ENCODE measurements around the gene NPTN. TPM values are rescaled to one million over a fixed set of nuclear protein-coding genes. Genes with fewer than 3 reads are reported as not detected.

Gene NPTN
- total RNA-seq, 1 experiment from 2014 or later: 90.9 TPM

- H3K36me3 ChIP-seq (ENCODE audit: control insufficient read depth in 1 of 2, insufficient read depth in 2 of 2, low read length in 2 of 2): no peaks in the 10 kb centered on the region
- peaks cover 94% of the 10 kb centered on the region for H3K79me2 ChIP-seq (ENCODE audit: insufficient read depth, low read length)
- no peak overlapping the region for H3K27ac ChIP-seq (ENCODE audit: low read depth, low read length)
- DNase-seq (ENCODE audit: low read depth, low spot score): no peak
- no peak overlapping the region for H3K9ac ChIP-seq (ENCODE audit: low read length)
- RAD21 ChIA-PET (ENCODE audit: low non-redundant PET in 1 of 2, low total read pairs in 2 of 2, uncharacterized antibody in 2 of 2, unreplicated experiment in 2 of 2): no interaction called here
- H3K4me2 ChIP-seq (ENCODE audit: low read length): no peak overlapping the region
- POLR2A ChIA-PET: no interaction called here
- CTCF ChIA-PET: interaction anchor here (1.2 to 4.3 kb wide), 2 partner anchors 15 to 28 kb away, joined by 3 to 19 read pairs; no protein-coding TSS in a partner anchor
- H4K20me1 ChIP-seq (ENCODE audit: insufficient read depth): no peaks in the 10 kb centered on the region
- ATAC-seq: no peak
- H3K27me3 ChIP-seq (ENCODE audit: insufficient read depth, low read length): no peaks in the 10 kb centered on the region
- TF ChIP-seq RAD21 (IDR thresholded peaks at IDR 0.05; ENCODE audit: low read depth) (no peak), CEBPB (IDR thresholded peaks at IDR 0.05; ENCODE audit: low read depth) (no peak), SRF (IDR thresholded peaks at IDR 0.05; ENCODE audit: low read depth) (no peak), ZNF274 (IDR thresholded peaks at IDR 0.05; ENCODE audit: low read depth, low read length) (no peak), SIN3A (IDR thresholded peaks at IDR 0.05; ENCODE audit: low read depth) (no peak), POLR2AphosphoS5 (IDR thresholded peaks at IDR 0.05; ENCODE audit: low read depth, low read length) (no peak), TCF7L2 (IDR thresholded peaks at IDR 0.05; ENCODE audit: borderline replicate concordance, extremely low read depth, insufficient read depth, insufficient read length) (no peak), EGR1 (IDR thresholded peaks at IDR 0.05; ENCODE audit: low read depth) (no peak), MAX (IDR thresholded peaks at IDR 0.05) (no peak), SP1 (IDR thresholded peaks at IDR 0.05; ENCODE audit: low read depth) (no peak), JUND (IDR thresholded peaks at IDR 0.05) (no peak), CBX3 (IDR thresholded peaks at IDR 0.05; ENCODE audit: low read depth) (no peak), ZFX (IDR thresholded peaks at IDR 0.05) (no peak), EZH2 (IDR thresholded peaks at IDR 0.05) (no peak), ATF3 (IDR thresholded peaks at IDR 0.05) (no peak), YY1 (IDR thresholded peaks at IDR 0.05; ENCODE audit: extremely low read depth, insufficient replicate concordance, low read depth, low read length) (no peak), REST (IDR thresholded peaks at IDR 0.05; ENCODE audit: low read depth) (no peak), EZH2phosphoT487 (IDR thresholded peaks at IDR 0.05; ENCODE audit: borderline replicate concordance) (no peak)
- intact Hi-C loops (cut with micrococcal nuclease): no loop called here
- no peak overlapping the region for H2AFZ ChIP-seq (ENCODE audit: low read depth, low read length, poor library complexity, severe bottlenecking)
- no TSS peak for BruUV-seq (replicated peaks)
- H3K4me1 ChIP-seq (ENCODE audit: control insufficient read depth in 1 of 2, insufficient read depth in 2 of 2, low read length in 2 of 2): no peaks in the 10 kb centered on the region
- H3K4me3 ChIP-seq (replicated peaks in 1 of 2; ENCODE audit: low read depth in 1 of 2, low read length in 2 of 2): no peak overlapping the region
- H3K9me2 ChIP-seq (ENCODE audit: insufficient read depth): no peaks in the 10 kb centered on the region
- no peaks in the 10 kb centered on the region for H3K9me3 ChIP-seq (ENCODE audit: control insufficient read depth in 1 of 2, insufficient read depth in 1 of 2, low read depth in 1 of 2, low read length in 2 of 2)
These were observed 24.7 kb downstream of the NPTN start for GRCh38 chr15:73608475-73608874.

Data from HCT116 (cell line).